B cell (primary cell): ENCODE data around the gene ZNF407. TPM values are rescaled to one million over a fixed set of nuclear protein-coding genes. Genes with fewer than 3 reads are reported as not detected.

Source experiments
- ATAC-seq: fragments of 200-7000 bp; cut with Tn5 transposase; one replicate; pipeline ENCODE4 v1.10.0; 2021; ENCODE audit warnings: low read depth, mild to moderate bottlenecking, moderate number of reproducible peaks, moderate library complexity
- CTCF ChIA-PET: fragments of 350-600 bp; sonication (Branson Sonifier 250); formaldehyde crosslinking; loops from one replicate; lab custom pipeline; 2021; ENCODE audit warnings: antibody characterized with exemption, inconsistent platforms; lab: Charles Lee
- POLR2A ChIA-PET: fragments of 350-600 bp; sonication (Branson Sonifier 250); formaldehyde crosslinking; loops from one replicate; lab custom pipeline; 2021; ENCODE audit warnings: antibody characterized with exemption; lab: Charles Lee
- DNase-seq: peaks from one replicate; pipeline ENCODE4 v3.0.0; 2013
- H2AFZ ChIP-seq: 2 replicates; pipeline ENCODE4 v1.6.1; 2012; ENCODE audit warnings: mild to moderate bottlenecking, low read depth, low read length; ENCODE audit not compliant: insufficient read depth, poor library complexity, severe bottlenecking
- H3K27ac ChIP-seq, 2 donors: 1 replicate in 1 of 2; 2 replicates in 1 of 2; pipeline ENCODE4 v1.5.1; 2012 to 2013; ENCODE audit warnings: low read length in 2 of 2, mild to moderate bottlenecking in 2 of 2, moderate library complexity in 1 of 2
- H3K27me3 ChIP-seq, 4 experiments: fragments of 200-600 bp in 1 of 4; sonication (generic) in 1 of 4; replicated peaks in 1 of 4; 1 replicate in 2 of 4; 2 replicates in 2 of 4; pipeline versions ENCODE4 v1.6.1 to v1.7.0; 2013 to 2016; ENCODE audit warnings: low read length in 3 of 4, mild to moderate bottlenecking in 2 of 4, mixed read lengths in 1 of 4, moderate library complexity in 1 of 4; ENCODE audit not compliant: insufficient read depth in 4 of 4, control insufficient read depth in 3 of 4; ENCODE audit errors: control extremely low read depth in 1 of 4
- H3K36me3 ChIP-seq, 2 experiments: replicated peaks in 1 of 2; 1 replicate in 1 of 2; 2 replicates in 1 of 2; pipeline versions ENCODE4 v1.6.1 to v1.7.1; 2013; ENCODE audit warnings: low read length in 1 of 2; ENCODE audit not compliant: insufficient read depth in 2 of 2, control insufficient read depth in 1 of 2; ENCODE audit errors: control extremely low read depth in 1 of 2, extremely low read depth in 1 of 2
- H3K4me1 ChIP-seq, 2 donors: fragments of 200-600 bp in 1 of 2; sonication (generic) in 1 of 2; 1 replicate in 1 of 2; 2 replicates in 1 of 2; pipeline versions ENCODE4 v1.5.1 to v1.6.1; 2013 to 2017; ENCODE audit warnings: low read length in 2 of 2; ENCODE audit not compliant: control insufficient read depth in 2 of 2, insufficient read depth in 2 of 2
- H3K4me2 ChIP-seq: replicated peaks from 2 replicates; pipeline ENCODE3; 2012; ENCODE audit warnings: mild to moderate bottlenecking, low read depth, low read length; ENCODE audit not compliant: poor library complexity, severe bottlenecking
- H3K4me3 ChIP-seq, 5 experiments: fragments of 200-600 bp in 1 of 5; sonication (generic) in 1 of 5; 1 replicate in 3 of 5; 2 replicates in 2 of 5; pipeline versions ENCODE4 v1.5.1 to v1.7.0; 2011 to 2016; ENCODE audit warnings: low read length in 4 of 5, mild to moderate bottlenecking in 4 of 5, low read depth in 2 of 5, control low read depth in 1 of 5, moderate library complexity in 1 of 5; ENCODE audit not compliant: insufficient read depth in 1 of 5; ENCODE audit errors: control extremely low read depth in 1 of 5, extremely low read depth in 1 of 5
- H3K79me2 ChIP-seq: fragments of 200-600 bp; sonication (generic); one replicate; pipeline ENCODE4 v1.6.0; 2016; ENCODE audit warnings: low read length; ENCODE audit not compliant: control insufficient read depth, insufficient read depth
- H3K9ac ChIP-seq: fragments of 200-600 bp; sonication (generic); 2 replicates; pipeline ENCODE4 v1.6.1; 2017; ENCODE audit warnings: mild to moderate bottlenecking, low read length, moderate library complexity
- H3K9me3 ChIP-seq, 3 donors: one replicate each; pipeline versions ENCODE4 v1.6.1 to v1.7.1; 2013; ENCODE audit warnings: low read length in 2 of 3; ENCODE audit not compliant: control insufficient read depth in 2 of 3, insufficient read depth in 1 of 3; ENCODE audit errors: control extremely low read depth in 1 of 3
- H4K20me1 ChIP-seq: 2 replicates; pipeline ENCODE4 v1.6.0; 2012; ENCODE audit warnings: mild to moderate bottlenecking, low read length; ENCODE audit not compliant: insufficient read depth, control insufficient read depth, poor library complexity, severe bottlenecking
- H3K27ac Mint-ChIP-seq: one replicate; pipeline ENCODE4 v1.8.0; 2021; ENCODE audit warnings: mixed read lengths
- H3K27me3 Mint-ChIP-seq: one replicate; pipeline ENCODE4 v1.8.0; 2021; ENCODE audit warnings: mixed read lengths
- H3K4me1 Mint-ChIP-seq: one replicate; pipeline ENCODE4 v1.8.0; 2021; ENCODE audit warnings: mixed read lengths
- H3K4me3 Mint-ChIP-seq: one replicate; pipeline ENCODE4 v1.8.0; 2021; ENCODE audit warnings: mixed read lengths
- H3K9me3 Mint-ChIP-seq: one replicate; pipeline ENCODE4 v1.8.0; 2022; ENCODE audit warnings: mixed read lengths; ENCODE audit not compliant: insufficient read depth
- EZH2 ChIP-seq: IDR thresholded peaks from 2 replicates; pipeline ENCODE4 v1.6.1; 2012; ENCODE audit warnings: borderline replicate concordance, low read depth, mild to moderate bottlenecking, moderate library complexity, low read length; ENCODE audit not compliant: insufficient read depth, poor library complexity, severe bottlenecking
- WGBS: methylation state at CpG from one replicate; pipeline ENCODE4 v1.1.5; 2013; ENCODE audit warnings: missing lambda C conversion rate; ENCODE audit not compliant: insufficient coverage; 5-methylcytosine and 5-hydroxymethylcytosine counted together
- intact Hi-C: fragments of 100-400 bp; cut with micrococcal nuclease; formaldehyde crosslinking; loops from one replicate; pipeline ENCODE4 v1.10.0; 2022
- polyA plus RNA-seq: library from polyadenylated mRNA; depleted of rRNA; stranded (reverse); fragments of >200 nt; gene quantifications from 2 replicates; pipeline ENCODE4 v1.2.3, GENCODE V29; 2012
- total RNA-seq, 2 donors: library from RNA; stranded (reverse); fragments of 120-200 nt in 1 of 2; gene quantifications; 1 replicate in 1 of 2; 2 replicates in 1 of 2; pipeline versions ENCODE4 v1.2.3 to v1.2.4, GENCODE V29; 2013 to 2022
- TF ChIP-seq, protein P1 (sequence below): fragments of 200-600 bp; IDR thresholded peaks from one replicate; pipeline ENCODE4 v1.8.0; 2022; ENCODE audit warnings: antibody characterized with exemption, mild to moderate bottlenecking

Gene ZNF407
- total and polyA plus RNA-seq, 2 donors (not counting 1 experiment from before 2014, with no cell fraction given): 4.5 to 37.1 TPM

DNA sequence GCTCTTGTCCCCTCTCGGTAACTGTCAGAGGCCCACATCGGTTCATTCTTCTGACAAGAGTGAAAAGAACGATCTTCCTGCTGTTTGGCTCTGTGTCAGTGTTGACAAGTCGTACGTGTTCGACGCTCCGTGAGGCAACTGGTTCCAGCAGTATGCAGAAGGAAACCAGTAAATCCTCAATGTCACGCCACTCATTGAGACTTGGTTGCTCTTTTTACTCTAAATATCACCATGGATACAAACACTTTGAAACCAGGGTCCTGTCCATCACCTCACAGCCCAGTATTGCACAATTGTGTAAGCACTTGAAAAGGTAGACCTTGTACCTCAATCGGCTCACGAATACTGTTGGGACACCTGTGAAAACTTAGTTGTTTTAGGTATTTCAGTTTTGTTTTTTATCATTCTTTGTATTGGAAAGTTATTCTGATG, 136.4 kb downstream of the ZNF407 start:
- DNase-seq (no peak), ATAC-seq (no peak)
- no peak overlapping the region for H3K4me3 ChIP-seq
- no peak overlapping the region for H3K9ac ChIP-seq
- H3K79me2 ChIP-seq: no peaks in the 10 kb centered on the region
- H2AFZ ChIP-seq: no peak overlapping the region
- no peak for TF ChIP-seq EZH2
- TF ChIP-seq, protein P1, sequence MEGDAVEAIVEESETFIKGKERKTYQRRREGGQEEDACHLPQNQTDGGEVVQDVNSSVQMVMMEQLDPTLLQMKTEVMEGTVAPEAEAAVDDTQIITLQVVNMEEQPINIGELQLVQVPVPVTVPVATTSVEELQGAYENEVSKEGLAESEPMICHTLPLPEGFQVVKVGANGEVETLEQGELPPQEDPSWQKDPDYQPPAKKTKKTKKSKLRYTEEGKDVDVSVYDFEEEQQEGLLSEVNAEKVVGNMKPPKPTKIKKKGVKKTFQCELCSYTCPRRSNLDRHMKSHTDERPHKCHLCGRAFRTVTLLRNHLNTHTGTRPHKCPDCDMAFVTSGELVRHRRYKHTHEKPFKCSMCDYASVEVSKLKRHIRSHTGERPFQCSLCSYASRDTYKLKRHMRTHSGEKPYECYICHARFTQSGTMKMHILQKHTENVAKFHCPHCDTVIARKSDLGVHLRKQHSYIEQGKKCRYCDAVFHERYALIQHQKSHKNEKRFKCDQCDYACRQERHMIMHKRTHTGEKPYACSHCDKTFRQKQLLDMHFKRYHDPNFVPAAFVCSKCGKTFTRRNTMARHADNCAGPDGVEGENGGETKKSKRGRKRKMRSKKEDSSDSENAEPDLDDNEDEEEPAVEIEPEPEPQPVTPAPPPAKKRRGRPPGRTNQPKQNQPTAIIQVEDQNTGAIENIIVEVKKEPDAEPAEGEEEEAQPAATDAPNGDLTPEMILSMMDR: no peak
- H3K9me3 ChIP-seq: no peaks in the 10 kb centered on the region
- Mint-ChIP-seq H3K27me3 (no peaks in the 10 kb centered on the region), H3K9me3 (no peaks in the 10 kb centered on the region), H3K4me3 (no peak overlapping the region), H3K4me1 (no peaks in the 10 kb centered on the region), H3K27ac (no peak overlapping the region)
- H3K36me3 ChIP-seq: no peaks in the 10 kb centered on the region
- no peak overlapping the region for H3K27ac ChIP-seq
- no peaks in the 10 kb centered on the region for H3K27me3 ChIP-seq
- 95% methylated on average over 8 of the region's 11 CpGs for WGBS
- H3K4me2 ChIP-seq: no peak overlapping the region
- ChIA-PET POLR2A (no interaction called here), CTCF (no interaction called here)
- no peaks in the 10 kb centered on the region for H3K4me1 ChIP-seq
- intact Hi-C loops: no loop called here
- H4K20me1 ChIP-seq: no peaks in the 10 kb centered on the region

DNA sequence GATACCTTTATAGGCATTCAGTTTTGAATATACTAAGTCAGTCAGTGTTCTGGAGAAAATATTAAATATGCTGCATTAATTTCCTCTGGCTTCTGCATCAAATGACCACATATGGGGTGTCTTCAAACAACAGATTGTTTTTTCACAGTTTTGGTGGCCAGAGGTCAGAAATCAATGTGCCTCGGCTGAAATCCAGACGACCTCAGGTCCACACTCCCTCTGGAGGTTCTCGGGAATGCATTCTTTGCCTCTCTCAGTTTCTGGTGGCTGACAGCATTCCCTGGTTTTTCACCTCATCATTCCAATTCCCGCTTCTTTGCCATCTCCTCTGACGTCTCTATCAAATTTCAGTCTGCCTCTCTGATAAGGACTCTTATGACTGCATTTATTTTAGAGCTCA, 142.3 kb downstream of the ZNF407 start:
- no peaks in the 10 kb centered on the region for H3K36me3 ChIP-seq
- H3K27ac ChIP-seq: no peak overlapping the region
- no peaks in the 10 kb centered on the region for H3K9me3 ChIP-seq
- intact Hi-C loops: no loop called here
- DNase-seq (no peak), ATAC-seq (no peak)
- H2AFZ ChIP-seq: no peak overlapping the region
- no peaks in the 10 kb centered on the region for H4K20me1 ChIP-seq
- ChIA-PET POLR2A (no interaction called here), CTCF (no interaction called here)
- no peak overlapping the region for H3K4me3 ChIP-seq
- no peak overlapping the region for H3K4me3 Mint-ChIP-seq
- H3K9me3 Mint-ChIP-seq: no peaks in the 10 kb centered on the region
- H3K27me3 Mint-ChIP-seq: no peaks in the 10 kb centered on the region
- TF ChIP-seq EZH2: no peak
- TF ChIP-seq, protein P1: no peak
- H3K79me2 ChIP-seq: no peaks in the 10 kb centered on the region
- H3K4me1 Mint-ChIP-seq: no peaks in the 10 kb centered on the region
- H3K4me1 ChIP-seq: no peaks in the 10 kb centered on the region
- WGBS: 100% methylated on average over 4 of the region's 5 CpGs
- H3K4me2 ChIP-seq: no peak overlapping the region
- no peaks in the 10 kb centered on the region for H3K27me3 ChIP-seq
- no peak overlapping the region for H3K27ac Mint-ChIP-seq
- H3K9ac ChIP-seq: no peak overlapping the region
